Transverse colon (tissue), 3 donors: ENCODE data around the gene NFIC.

Experiments
- CTCF ChIP-seq, 5 experiments: fragments of 200-600 bp in 3 of 5; fragments of 450-650 bp in 2 of 5; sonication (generic) in 3 of 5; IDR thresholded peaks; 1 replicate in 2 of 5; 2 replicates in 3 of 5; pipeline ENCODE4 v1.5.1; 2016 to 2017; ENCODE audit warnings: antibody characterized with exemption in 5 of 5, inconsistent platforms in 3 of 5, mild to moderate bottlenecking in 2 of 5, moderate library complexity in 1 of 5
- POLR2A ChIP-seq: fragments of 450-650 bp; IDR thresholded peaks from one replicate; pipeline ENCODE4 v1.6.1; 2016; ENCODE audit warnings: antibody characterized with exemption, mild to moderate bottlenecking, moderate library complexity

GRCh38 chr19:3346677-3347353, 19.6 kb upstream of the NFIC start:
- TF ChIP-seq CTCF (IDR thresholded peaks at IDR 0.05) (no peak), POLR2A (no peak)
